GM10248 (cell line): Measurements from ENCODE around the gene TEK.

ENCODE experiments used
- CTCF ChIA-PET: fragments of 300-600 bp; sonication (Branson Sonifier 250); formaldehyde crosslinking; extraction: SDS; loops from one replicate; lab custom pipeline; 2021; ENCODE audit warnings: antibody characterized with exemption; lab: Yijun Ruan, JAX
- POLR2A ChIA-PET: fragments of 350-650 bp; sonication (Branson Sonifier 250); formaldehyde crosslinking; extraction: SDS; loops from one replicate; lab custom pipeline; 2020; ENCODE audit warnings: antibody characterized with exemption; lab: Yijun Ruan, JAX
- DNase-seq: peaks from one replicate; pipeline ENCODE4 v3.0.0; 2012; ENCODE audit errors: extremely low spot score
- TF ChIP-seq, protein P1 (sequence below): IDR thresholded peaks from 2 replicates; pipeline ENCODE4 v1.5.1; 2012; ENCODE audit warnings: mild to moderate bottlenecking, low read depth; ENCODE audit errors: extremely low read depth, missing control alignments, control extremely low read depth

Gene TEK

DNA sequence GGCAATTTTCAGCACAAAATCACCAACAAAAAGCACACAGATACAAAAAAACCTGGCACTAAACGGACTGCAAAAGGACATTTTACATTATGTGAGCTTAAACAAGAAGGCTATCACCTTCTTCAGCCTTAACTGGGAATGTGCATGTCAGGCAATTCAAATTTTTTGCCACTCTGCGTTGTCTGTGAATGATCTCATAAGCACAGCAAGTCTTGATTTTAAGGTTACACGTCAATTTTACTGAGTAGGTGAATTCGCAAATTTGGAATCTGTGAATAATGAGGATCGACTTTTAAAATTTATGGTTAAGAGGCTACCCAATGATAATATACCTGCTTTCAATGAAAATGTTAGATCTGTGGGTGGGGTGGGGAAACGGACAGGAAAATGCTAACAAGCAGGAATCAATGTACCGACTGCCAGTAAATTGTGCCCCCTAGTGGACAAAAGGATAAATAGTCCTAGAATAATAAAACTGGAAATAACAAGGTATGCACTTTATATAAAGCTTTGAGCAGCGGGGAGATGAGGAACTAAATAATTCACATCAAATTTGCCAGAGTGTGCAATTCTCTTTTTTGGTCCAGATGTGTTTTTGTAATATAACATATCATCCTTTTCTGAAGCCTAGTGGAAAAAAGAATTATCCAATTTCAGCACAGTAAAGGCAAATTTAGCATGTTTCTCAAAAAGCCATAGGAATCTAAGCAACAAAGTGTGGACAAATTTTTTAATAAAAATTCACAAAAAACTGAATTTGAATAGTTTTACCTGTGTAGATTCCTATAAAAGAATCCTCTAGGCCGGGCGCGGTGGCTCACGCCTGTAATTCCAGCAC is 167.4 kb downstream of the TEK start:
- TF ChIP-seq, protein P1, sequence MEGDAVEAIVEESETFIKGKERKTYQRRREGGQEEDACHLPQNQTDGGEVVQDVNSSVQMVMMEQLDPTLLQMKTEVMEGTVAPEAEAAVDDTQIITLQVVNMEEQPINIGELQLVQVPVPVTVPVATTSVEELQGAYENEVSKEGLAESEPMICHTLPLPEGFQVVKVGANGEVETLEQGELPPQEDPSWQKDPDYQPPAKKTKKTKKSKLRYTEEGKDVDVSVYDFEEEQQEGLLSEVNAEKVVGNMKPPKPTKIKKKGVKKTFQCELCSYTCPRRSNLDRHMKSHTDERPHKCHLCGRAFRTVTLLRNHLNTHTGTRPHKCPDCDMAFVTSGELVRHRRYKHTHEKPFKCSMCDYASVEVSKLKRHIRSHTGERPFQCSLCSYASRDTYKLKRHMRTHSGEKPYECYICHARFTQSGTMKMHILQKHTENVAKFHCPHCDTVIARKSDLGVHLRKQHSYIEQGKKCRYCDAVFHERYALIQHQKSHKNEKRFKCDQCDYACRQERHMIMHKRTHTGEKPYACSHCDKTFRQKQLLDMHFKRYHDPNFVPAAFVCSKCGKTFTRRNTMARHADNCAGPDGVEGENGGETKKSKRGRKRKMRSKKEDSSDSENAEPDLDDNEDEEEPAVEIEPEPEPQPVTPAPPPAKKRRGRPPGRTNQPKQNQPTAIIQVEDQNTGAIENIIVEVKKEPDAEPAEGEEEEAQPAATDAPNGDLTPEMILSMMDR, result peak; percentile 73
- CTCF ChIA-PET, result interaction anchor here (0.7 to 2.0 kb wide), 13 partner anchors 9 to 243 kb away, joined by 3 to 9 read pairs (median 4); no protein-coding TSS in a partner anchor
- POLR2A ChIA-PET, result no interaction called here
- peak; percentile 48 for DNase-seq

DNA sequence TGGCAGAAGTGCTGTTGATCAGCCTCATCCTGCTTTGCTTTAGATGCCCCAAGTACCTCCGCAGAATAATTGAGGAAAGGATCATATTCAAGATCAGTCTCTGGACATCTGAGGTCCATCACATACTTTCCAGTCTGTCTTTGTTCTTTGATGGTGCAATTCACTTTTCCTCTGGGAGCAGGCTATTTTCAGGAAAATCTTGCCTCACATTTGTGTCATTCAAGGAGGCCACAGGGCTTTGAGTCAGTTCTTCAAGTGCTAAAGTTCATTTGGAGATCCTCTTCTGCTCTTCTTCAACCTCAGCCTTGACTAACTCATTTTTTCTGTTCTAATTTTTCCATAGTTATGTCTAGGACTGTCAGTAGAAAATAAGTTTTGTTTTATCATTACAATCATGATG is 169.3 kb downstream of the TEK start:
- CTCF ChIA-PET, result interaction anchor here (1.0 kb wide), 1 partner anchor 248 kb away, joined by 3 read pairs; no protein-coding TSS in a partner anchor

GRCh38 chr9:27279611-27280010 is 170.6 kb downstream of the TEK start:
- ChIA-PET CTCF (interaction anchor here (1.0 to 1.4 kb wide), 4 partner anchors 13 to 539 kb away, joined by 3 to 4 read pairs (median 3); no protein-coding TSS in a partner anchor), POLR2A (no interaction called here)
- TF ChIP-seq, protein P1, result no peak

More for the DNA sequence above, 169.3 kb downstream of the TEK start:
- DNase-seq, result no peak
- POLR2A ChIA-PET, result no interaction called here
- TF ChIP-seq, protein P1, result no peak

More at GRCh38 chr9:27279611-27280010, 170.6 kb downstream of the TEK start:
- DNase-seq, result no peak
